Sigmoid colon (tissue), 4 donors: ENCODE results near the gene C1orf122.

ENCODE experiments used
- EP300 ChIP-seq, 4 donors: sonication (generic); formaldehyde crosslinking; IDR thresholded peaks; one replicate each; pipeline ENCODE4 v1.6.1; 2017; ENCODE audit warnings: antibody characterized with exemption in 4 of 4
- POLR2A ChIP-seq, 2 donors: fragments of 450-650 bp; IDR thresholded peaks; one replicate each; pipeline ENCODE4 v1.6.1; 2016; ENCODE audit warnings: antibody characterized with exemption in 2 of 2, mild to moderate bottlenecking in 2 of 2, moderate library complexity in 2 of 2
- TF ChIP-seq, protein P1 (sequence below), 4 experiments: fragments of 450-650 bp in 3 of 4; fragments of 200-600 bp in 1 of 4; IDR thresholded peaks; one replicate each; pipeline ENCODE4 v1.5.1; 2016 to 2019; ENCODE audit warnings: antibody characterized with exemption in 4 of 4, mild to moderate bottlenecking in 3 of 4, moderate library complexity in 2 of 4

DNA sequence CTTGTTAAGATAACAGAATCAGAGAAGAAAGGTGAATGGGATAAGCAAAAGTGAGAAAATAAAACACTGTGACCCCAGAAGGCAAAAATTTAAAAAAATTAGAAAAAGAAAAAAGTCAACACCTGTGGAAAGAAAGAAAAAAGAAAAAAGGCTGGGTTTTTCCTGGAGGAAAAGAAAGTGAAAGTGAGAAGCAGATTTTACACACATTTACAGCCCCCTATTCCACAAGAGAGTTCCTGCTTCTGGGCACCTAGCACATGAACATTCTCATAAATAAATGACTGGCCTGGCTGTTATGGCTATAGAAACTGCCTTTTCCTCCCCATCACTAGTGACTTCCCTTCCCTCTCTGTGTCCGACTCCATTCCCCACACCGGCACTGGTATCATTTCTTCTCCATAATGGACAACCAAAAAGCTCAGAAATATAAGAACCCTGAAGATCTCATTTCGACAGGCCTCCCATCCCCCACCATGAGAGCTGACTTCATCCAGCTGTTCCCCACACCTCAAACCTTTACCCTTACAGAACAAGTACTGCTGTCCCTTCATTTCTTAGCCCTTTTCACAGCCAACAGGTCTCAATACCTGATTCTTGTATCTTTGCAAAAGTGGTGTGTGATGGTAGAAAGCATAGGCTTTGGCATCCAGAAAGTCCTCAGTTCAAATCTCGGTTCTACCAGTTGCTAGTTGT is 39.2 kb downstream of the C1orf122 start:
- TF ChIP-seq, protein P1, sequence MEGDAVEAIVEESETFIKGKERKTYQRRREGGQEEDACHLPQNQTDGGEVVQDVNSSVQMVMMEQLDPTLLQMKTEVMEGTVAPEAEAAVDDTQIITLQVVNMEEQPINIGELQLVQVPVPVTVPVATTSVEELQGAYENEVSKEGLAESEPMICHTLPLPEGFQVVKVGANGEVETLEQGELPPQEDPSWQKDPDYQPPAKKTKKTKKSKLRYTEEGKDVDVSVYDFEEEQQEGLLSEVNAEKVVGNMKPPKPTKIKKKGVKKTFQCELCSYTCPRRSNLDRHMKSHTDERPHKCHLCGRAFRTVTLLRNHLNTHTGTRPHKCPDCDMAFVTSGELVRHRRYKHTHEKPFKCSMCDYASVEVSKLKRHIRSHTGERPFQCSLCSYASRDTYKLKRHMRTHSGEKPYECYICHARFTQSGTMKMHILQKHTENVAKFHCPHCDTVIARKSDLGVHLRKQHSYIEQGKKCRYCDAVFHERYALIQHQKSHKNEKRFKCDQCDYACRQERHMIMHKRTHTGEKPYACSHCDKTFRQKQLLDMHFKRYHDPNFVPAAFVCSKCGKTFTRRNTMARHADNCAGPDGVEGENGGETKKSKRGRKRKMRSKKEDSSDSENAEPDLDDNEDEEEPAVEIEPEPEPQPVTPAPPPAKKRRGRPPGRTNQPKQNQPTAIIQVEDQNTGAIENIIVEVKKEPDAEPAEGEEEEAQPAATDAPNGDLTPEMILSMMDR (IDR thresholded peaks at IDR 0.05): no peak
- TF ChIP-seq EP300 (IDR thresholded peaks at IDR 0.05) (no peak), POLR2A (IDR thresholded peaks at IDR 0.05) (no peak)
